Panc1 (cell line): ENCODE measurements around the gene GPBAR1.

Experiments used
- CTCF ChIP-seq: fragments of 450-650 bp; IDR thresholded peaks from 2 replicates; pipeline ENCODE4 v1.5.1; 2017; ENCODE audit warnings: mild to moderate bottlenecking
- POLR2AphosphoS5 ChIP-seq: IDR thresholded peaks from 2 replicates; pipeline ENCODE4 v1.6.1; 2012; ENCODE audit warnings: mild to moderate bottlenecking, low read depth, low read length, moderate library complexity
- REST ChIP-seq, 2 experiments: IDR thresholded peaks; 2 replicates each; pipeline ENCODE4 v1.6.1; 2011 to 2012; ENCODE audit warnings: low read depth in 2 of 2, control low read depth in 1 of 2, low read length in 1 of 2, mild to moderate bottlenecking in 1 of 2, moderate library complexity in 1 of 2; ENCODE audit not compliant: insufficient read depth in 1 of 2
- TCF7L2 ChIP-seq: IDR thresholded peaks from 2 replicates; pipeline ENCODE4 v1.6.1; 2011; ENCODE audit warnings: mild to moderate bottlenecking, low read depth, low read length, inconsistent platforms

- TF ChIP-seq CTCF: no peak
- no peak for TF ChIP-seq POLR2AphosphoS5
- TF ChIP-seq REST (IDR thresholded peaks at IDR 0.05; ENCODE audit: insufficient read depth in 1 of 2, low read depth in 2 of 2, low read length in 1 of 2): no peak
- TF ChIP-seq TCF7L2: no peak
These were observed 13.8 kb downstream of the GPBAR1 start for GRCh38 chr2:218274586-218274985.
